Smooth muscle cell (in vitro differentiated cells): ENCODE data around the gene DOCK10. TPM values are rescaled to one million over a fixed set of nuclear protein-coding genes. Genes with fewer than 3 reads are reported as not detected.

ENCODE experiments used
- DNase-seq: peaks from one replicate; lab custom pipeline; 2025; ENCODE audit not compliant: unreplicated experiment; lab: John Stamatoyannopoulos, UW
- H2AFZ ChIP-seq: fragments of 200-600 bp; sonication (generic); 2 replicates; pipeline ENCODE4 v1.6.0; 2016; ENCODE audit warnings: antibody characterized with exemption, low read depth, mild to moderate bottlenecking
- H3F3A ChIP-seq: fragments of 200-600 bp; sonication (generic); 2 replicates; pipeline ENCODE4 v1.6.0; 2017; ENCODE audit warnings: antibody characterized with exemption, low read depth
- H3K27ac ChIP-seq: fragments of 200-600 bp; sonication (generic); 2 replicates; pipeline ENCODE4 v1.5.1; 2016; ENCODE audit warnings: low read depth, mild to moderate bottlenecking
- H3K27me3 ChIP-seq: fragments of 200-600 bp; sonication (generic); 2 replicates; pipeline ENCODE4 v1.6.1; 2016; ENCODE audit warnings: low read depth, mild to moderate bottlenecking
- H3K36me3 ChIP-seq: fragments of 200-600 bp; sonication (generic); 2 replicates; pipeline ENCODE4 v1.5.1; 2016; ENCODE audit warnings: low read depth
- H3K4me1 ChIP-seq: fragments of 200-600 bp; sonication (generic); 2 replicates; pipeline ENCODE4 v1.5.1; 2016; ENCODE audit warnings: low read depth
- H3K4me2 ChIP-seq: fragments of 200-600 bp; sonication (generic); 2 replicates; pipeline ENCODE4 v1.6.0; 2016; ENCODE audit warnings: mild to moderate bottlenecking
- H3K4me3 ChIP-seq: fragments of 200-600 bp; sonication (generic); 2 replicates; pipeline ENCODE4 v1.5.1; 2016; ENCODE audit warnings: mild to moderate bottlenecking
- H3K79me2 ChIP-seq: fragments of 200-600 bp; sonication (generic); 2 replicates; pipeline ENCODE4 v1.6.0; 2016; ENCODE audit warnings: low read depth, mild to moderate bottlenecking
- H3K9ac ChIP-seq: fragments of 200-600 bp; sonication (generic); 2 replicates; pipeline ENCODE4 v1.6.0; 2016; ENCODE audit warnings: low read depth
- H3K9me3 ChIP-seq: fragments of 200-600 bp; sonication (generic); replicated peaks from 2 replicates; pipeline ENCODE4 v1.5.1; 2016; ENCODE audit warnings: low read depth
- H4K20me1 ChIP-seq: fragments of 200-600 bp; sonication (generic); 2 replicates; pipeline ENCODE4 v1.6.0; 2016; ENCODE audit warnings: low read depth
- WGBS: methylation state at CpG from one replicate; pipeline ENCODE4 v1.1.7; 2016; ENCODE audit warnings: low lambda C conversion rate; 5-methylcytosine and 5-hydroxymethylcytosine counted together
- polyA plus RNA-seq: library from polyadenylated mRNA; unstranded; fragments of >200 nt; fragmentation: Nextera tagmentation; extraction: Ambion mirVana; gene quantifications from 2 replicates; pipeline ENCODE4 v1.2.1, GENCODE V29; 2016
- total RNA-seq: library from RNA; depleted of rRNA; stranded (reverse); fragments of >200 nt; gene quantifications from 2 replicates; pipeline ENCODE4 v1.2.3, GENCODE V29; 2014
- TF ChIP-seq, protein P1 (sequence below): fragments of 200-600 bp; sonication (generic); IDR thresholded peaks from 2 replicates; pipeline ENCODE4 v1.5.1; 2017; ENCODE audit warnings: borderline replicate concordance, mild to moderate bottlenecking, antibody characterized with exemption; ENCODE audit not compliant: insufficient read depth, poor library complexity, severe bottlenecking

Gene DOCK10
- total and polyA plus RNA-seq, 2 experiments from 2014 or later, result 0.04 TPM; not detected in 1

DNA sequence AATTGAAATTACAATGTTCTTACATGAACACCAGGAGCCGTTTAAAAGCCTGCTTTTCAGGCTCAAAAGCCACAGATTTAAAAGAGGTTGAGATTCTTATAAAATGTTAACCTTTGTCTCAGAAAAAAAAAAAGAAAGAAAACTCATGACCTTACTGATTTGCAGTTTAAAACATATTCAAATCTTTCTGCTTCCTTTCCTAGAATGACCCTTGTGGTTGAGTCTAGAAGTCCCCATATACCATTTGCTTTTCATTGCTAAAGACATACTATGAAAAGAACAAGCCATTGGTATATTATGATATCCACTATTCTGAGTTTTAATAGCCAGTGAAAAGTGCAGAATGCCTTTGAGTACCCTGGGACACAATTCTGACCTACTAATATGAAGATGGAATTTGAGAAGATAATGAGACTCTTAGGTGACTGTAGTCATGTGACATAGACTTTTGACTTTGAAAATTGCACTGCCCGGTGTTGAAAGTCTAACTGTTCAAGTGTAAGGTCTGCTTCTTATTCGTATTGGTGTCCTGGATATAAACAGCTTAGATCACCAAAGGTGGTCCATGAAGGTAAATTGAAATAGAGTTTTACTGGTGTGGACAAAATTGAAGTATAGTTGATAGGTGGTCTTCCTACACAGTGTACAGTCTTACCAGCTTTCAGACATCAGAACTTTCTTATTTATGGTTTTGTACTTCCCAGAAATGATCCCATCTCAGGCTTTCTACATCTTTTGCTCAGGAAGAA, 117.0 kb downstream of the DOCK10 start:
- Histone ChIP-seq H3K4me3 (no peak overlapping the region), H3K4me2 (no peak overlapping the region), H3K36me3 (no peaks in the 10 kb centered on the region), H3K9ac (no peak overlapping the region), H3K27me3 (no peaks in the 10 kb centered on the region), H3F3A (peaks cover 4% of the 10 kb centered on the region), H3K4me1 (no peaks in the 10 kb centered on the region), H3K79me2 (no peaks in the 10 kb centered on the region), H4K20me1 (no peaks in the 10 kb centered on the region), H3K27ac (no peak overlapping the region), H2AFZ (no peak overlapping the region), H3K9me3 (no peaks in the 10 kb centered on the region)
- TF ChIP-seq, protein P1, sequence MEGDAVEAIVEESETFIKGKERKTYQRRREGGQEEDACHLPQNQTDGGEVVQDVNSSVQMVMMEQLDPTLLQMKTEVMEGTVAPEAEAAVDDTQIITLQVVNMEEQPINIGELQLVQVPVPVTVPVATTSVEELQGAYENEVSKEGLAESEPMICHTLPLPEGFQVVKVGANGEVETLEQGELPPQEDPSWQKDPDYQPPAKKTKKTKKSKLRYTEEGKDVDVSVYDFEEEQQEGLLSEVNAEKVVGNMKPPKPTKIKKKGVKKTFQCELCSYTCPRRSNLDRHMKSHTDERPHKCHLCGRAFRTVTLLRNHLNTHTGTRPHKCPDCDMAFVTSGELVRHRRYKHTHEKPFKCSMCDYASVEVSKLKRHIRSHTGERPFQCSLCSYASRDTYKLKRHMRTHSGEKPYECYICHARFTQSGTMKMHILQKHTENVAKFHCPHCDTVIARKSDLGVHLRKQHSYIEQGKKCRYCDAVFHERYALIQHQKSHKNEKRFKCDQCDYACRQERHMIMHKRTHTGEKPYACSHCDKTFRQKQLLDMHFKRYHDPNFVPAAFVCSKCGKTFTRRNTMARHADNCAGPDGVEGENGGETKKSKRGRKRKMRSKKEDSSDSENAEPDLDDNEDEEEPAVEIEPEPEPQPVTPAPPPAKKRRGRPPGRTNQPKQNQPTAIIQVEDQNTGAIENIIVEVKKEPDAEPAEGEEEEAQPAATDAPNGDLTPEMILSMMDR, result no peak
- WGBS, result 87% methylated on average over 3 of the region's 3 CpGs
- no peak for DNase-seq

DNA sequence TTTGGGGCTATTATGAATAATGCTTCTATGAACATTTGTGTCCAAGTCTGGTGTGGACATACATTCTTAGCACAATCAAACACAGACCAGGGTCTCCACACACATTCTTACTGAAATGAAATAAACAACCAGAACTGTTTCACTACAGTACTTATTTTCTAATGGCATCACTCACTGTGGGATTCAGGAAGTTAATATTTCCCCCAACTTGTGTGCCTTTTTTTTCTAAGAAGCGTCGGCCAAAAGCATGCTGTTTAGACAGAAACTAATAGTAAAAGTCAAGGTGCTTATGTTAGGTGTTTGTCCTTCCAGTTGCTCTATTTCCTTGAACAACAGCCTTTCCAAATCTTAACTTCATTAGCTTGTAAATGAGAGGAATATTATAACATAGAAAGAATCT, 117.6 kb downstream of the DOCK10 start:
- Histone ChIP-seq H3F3A (peaks cover 4% of the 10 kb centered on the region), H3K9me3 (no peaks in the 10 kb centered on the region), H3K36me3 (no peaks in the 10 kb centered on the region), H2AFZ (no peak overlapping the region), H3K4me2 (no peak overlapping the region), H4K20me1 (no peaks in the 10 kb centered on the region), H3K27ac (no peak overlapping the region), H3K79me2 (no peaks in the 10 kb centered on the region), H3K9ac (no peak overlapping the region), H3K4me3 (no peak overlapping the region), H3K4me1 (no peaks in the 10 kb centered on the region), H3K27me3 (no peaks in the 10 kb centered on the region)
- 97% methylated on average over 2 of the region's 2 CpGs for WGBS
- DNase-seq, result no peak
- TF ChIP-seq, protein P1, result no peak

DNA sequence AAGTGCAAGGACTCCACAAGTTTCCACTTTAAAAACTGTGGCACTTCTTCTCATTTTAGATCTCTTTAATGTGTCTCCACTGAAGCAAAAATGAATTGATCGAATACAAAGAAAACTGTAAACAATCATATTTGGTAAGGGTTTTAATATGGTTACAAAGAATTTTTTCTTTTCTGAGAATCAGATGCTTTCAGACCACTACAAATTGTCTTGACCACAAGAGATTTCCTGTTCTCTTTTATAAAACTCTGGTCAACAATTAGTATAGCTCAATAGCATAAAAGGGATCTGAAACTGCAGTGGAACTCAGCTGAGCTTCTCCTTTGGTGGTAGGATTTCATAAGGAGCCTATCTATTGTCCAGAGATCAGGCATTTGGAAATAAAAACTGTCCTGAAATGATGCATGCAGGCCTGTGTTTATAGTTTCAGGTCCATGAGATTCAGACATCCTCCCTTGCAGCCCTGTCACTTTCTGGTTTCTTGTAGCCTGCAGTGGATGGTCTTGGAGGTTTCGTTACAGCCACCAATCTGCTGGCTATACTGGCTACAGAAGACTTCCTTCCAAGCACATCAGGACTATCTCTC, 120.0 kb downstream of the DOCK10 start:
- H3F3A ChIP-seq, result peaks cover 4% of the 10 kb centered on the region
- no peaks in the 10 kb centered on the region for H4K20me1 ChIP-seq
- no peaks in the 10 kb centered on the region for H3K79me2 ChIP-seq
- no peaks in the 10 kb centered on the region for H3K9me3 ChIP-seq
- H3K4me2 ChIP-seq, result no peak overlapping the region
- H3K36me3 ChIP-seq, result no peaks in the 10 kb centered on the region
- H3K27me3 ChIP-seq, result no peaks in the 10 kb centered on the region
- H3K4me3 ChIP-seq, result no peak overlapping the region
- H3K9ac ChIP-seq, result no peak overlapping the region
- no peak for DNase-seq
- WGBS, result 74% methylated on average over 2 of the region's 2 CpGs
- H3K4me1 ChIP-seq, result no peaks in the 10 kb centered on the region
- TF ChIP-seq, protein P1, result no peak
- H2AFZ ChIP-seq, result no peak overlapping the region
- no peak overlapping the region for H3K27ac ChIP-seq
